Adrenal gland (tissue), 12 donors: ENCODE measurements around the gene RAD51B. TPM values are rescaled to one million over a fixed set of nuclear protein-coding genes. Genes with fewer than 3 reads are reported as not detected.
A peak's percentile ranks its signal among the peaks of the same experiment; 100 is the strongest.

ENCODE experiments used
- DNase-seq, 7 donors: peaks; one replicate each; pipeline ENCODE4 v3.0.0-alpha.2; 2019 to 2020
- H3K27ac ChIP-seq, 5 donors: fragments of 200-600 bp; sonication (generic) in 4 of 5; 1 replicate in 3 of 5; 2 replicates in 2 of 5; pipeline versions ENCODE4 v1.5.1 to v1.8.0; 2016 to 2020; ENCODE audit warnings: mild to moderate bottlenecking in 1 of 5
- H3K27me3 ChIP-seq: fragments of 200-600 bp; 2 replicates; pipeline ENCODE4 v1.8.0; 2021
- H3K36me3 ChIP-seq, 2 donors: fragments of 200-600 bp; replicated peaks in 1 of 2; 1 replicate in 1 of 2; 2 replicates in 1 of 2; pipeline versions ENCODE4 v1.5.1 to v1.8.0; 2018 to 2022
- H3K4me1 ChIP-seq, 2 donors: fragments of 200-600 bp; replicated peaks in 1 of 2; 1 replicate in 1 of 2; 2 replicates in 1 of 2; pipeline versions ENCODE4 v1.5.1 to v1.8.0; 2018 to 2021
- H3K4me3 ChIP-seq, 4 donors: fragments of 200-600 bp; sonication (generic) in 3 of 4; one replicate each; pipeline ENCODE4 v1.5.1; 2016 to 2018
- H3K9me3 ChIP-seq, 3 donors: fragments of 200-600 bp; sonication (generic) in 1 of 3; replicated peaks in 1 of 3; 1 replicate in 2 of 3; 2 replicates in 1 of 3; pipeline versions ENCODE4 v1.5.1 to v1.8.0; 2016 to 2021
- POLR2A ChIP-seq, 2 donors: fragments of 450-650 bp; IDR thresholded peaks; one replicate each; pipeline ENCODE4 v1.6.1; 2017; ENCODE audit warnings: antibody characterized with exemption in 2 of 2, mild to moderate bottlenecking in 2 of 2, moderate library complexity in 1 of 2
- WGBS, 4 donors: extraction: QIAGEN DNeasy Blood & Tissue Kit in 2 of 4; methylation state at CpG; one replicate each; pipeline versions ENCODE4 v1.1.5 to v1.1.7; 2013 to 2017; 5-methylcytosine and 5-hydroxymethylcytosine counted together
- intact Hi-C, 2 donors: fragments of 100-400 bp; cut with DNase I; formaldehyde crosslinking; loops; one replicate each; pipeline versions ENCODE4 v1.14.1 to v1.15.0; 2022 to 2023
- polyA plus RNA-seq, 3 donors: library from polyadenylated mRNA; stranded (reverse); fragments of 200-250 nt in 2 of 3; fragments of 350-450 nt in 1 of 3; fragmentation: Illumina TruSeq in 1 of 3; extraction: RNeasy Lipid Tissue Mini Kit (QIAGEN cat#74804) in 1 of 3; gene quantifications; one replicate each; pipeline ENCODE4 v1.2.3, GENCODE V29; 2013 to 2014
- total RNA-seq, 9 donors: library from RNA; depleted of rRNA in 4 of 9; stranded (reverse); fragments of >200 nt in 4 of 9; fragments of 120-200 nt in 1 of 9; fragmentation: NEBNext Ultra II Directional in 1 of 9; extraction: Animal tissue kit (Norgen Biotek cat#: 25700) in 1 of 9; gene quantifications; one replicate each; pipeline versions ENCODE4 v1.1.0 to v1.2.4, GENCODE V29; 2013 to 2023
- TF ChIP-seq, protein P1 (sequence below), 6 experiments: fragments of 450-650 bp in 4 of 6; fragments of 200-600 bp in 2 of 6; sonication (generic) in 1 of 6; IDR thresholded peaks; 1 replicate in 5 of 6; 2 replicates in 1 of 6; pipeline versions ENCODE4 v1.5.1 to v1.8.0; 2016 to 2021; ENCODE audit warnings: antibody characterized with exemption in 6 of 6, mild to moderate bottlenecking in 2 of 6, moderate library complexity in 1 of 6
- donor health status: healthy with polysubstance abuse.
- donor health status: Bipolar disorder and iron deficiency.
- donor health status: DM: yes; HTN: yes; CAD: no.
- donor health status: DM: no; HTN: no; CAD: no.
- donor health status: DM: no; HTN: no; CAD: no.
- donor health status: DM: yes; HTN: yes; CAD: no.

Gene RAD51B
- total and polyA plus RNA-seq, 12 donors = 2.3 to 24.6 (median 12.4) TPM

DNA sequence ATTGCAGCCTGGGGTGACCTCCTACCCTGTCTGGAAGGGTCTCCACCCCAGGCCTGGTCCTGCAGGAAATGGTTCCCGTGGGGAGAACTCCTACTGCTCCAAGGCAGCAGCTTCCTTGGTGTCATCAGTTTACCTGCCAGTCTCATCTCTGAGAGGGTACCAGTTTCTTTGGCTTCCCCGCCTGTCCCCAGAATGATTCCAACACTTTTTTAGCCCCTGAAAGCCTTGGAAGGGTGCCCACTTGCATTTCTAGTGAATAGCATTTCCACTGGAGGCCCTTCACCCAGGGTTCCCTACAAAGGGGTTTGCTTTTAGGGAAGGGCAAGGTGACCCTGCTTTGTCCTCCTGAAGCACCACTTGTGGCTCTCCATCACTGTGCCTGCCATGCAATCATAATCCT is 689.0 kb downstream of the RAD51B start:
- Histone ChIP-seq H3K27ac (no peak overlapping the region), H3K9me3 (no peaks in the 10 kb centered on the region), H3K27me3 (no peaks in the 10 kb centered on the region), H3K36me3 (no peaks in the 10 kb centered on the region), H3K4me1 (peaks cover 8 to 16% of the 10 kb centered on the region in 2 donors), H3K4me3 (no peak overlapping the region)
- WGBS, 4 donors = 74 to 100% (median 95%) methylated on average over 2 of the region's 2 CpGs
- TF ChIP-seq, protein P1, sequence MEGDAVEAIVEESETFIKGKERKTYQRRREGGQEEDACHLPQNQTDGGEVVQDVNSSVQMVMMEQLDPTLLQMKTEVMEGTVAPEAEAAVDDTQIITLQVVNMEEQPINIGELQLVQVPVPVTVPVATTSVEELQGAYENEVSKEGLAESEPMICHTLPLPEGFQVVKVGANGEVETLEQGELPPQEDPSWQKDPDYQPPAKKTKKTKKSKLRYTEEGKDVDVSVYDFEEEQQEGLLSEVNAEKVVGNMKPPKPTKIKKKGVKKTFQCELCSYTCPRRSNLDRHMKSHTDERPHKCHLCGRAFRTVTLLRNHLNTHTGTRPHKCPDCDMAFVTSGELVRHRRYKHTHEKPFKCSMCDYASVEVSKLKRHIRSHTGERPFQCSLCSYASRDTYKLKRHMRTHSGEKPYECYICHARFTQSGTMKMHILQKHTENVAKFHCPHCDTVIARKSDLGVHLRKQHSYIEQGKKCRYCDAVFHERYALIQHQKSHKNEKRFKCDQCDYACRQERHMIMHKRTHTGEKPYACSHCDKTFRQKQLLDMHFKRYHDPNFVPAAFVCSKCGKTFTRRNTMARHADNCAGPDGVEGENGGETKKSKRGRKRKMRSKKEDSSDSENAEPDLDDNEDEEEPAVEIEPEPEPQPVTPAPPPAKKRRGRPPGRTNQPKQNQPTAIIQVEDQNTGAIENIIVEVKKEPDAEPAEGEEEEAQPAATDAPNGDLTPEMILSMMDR (IDR thresholded peaks at IDR 0.05) = no peak
- no peak for TF ChIP-seq POLR2A (IDR thresholded peaks at IDR 0.05)
- intact Hi-C loops = no loop called here
- no peak for DNase-seq

DNA sequence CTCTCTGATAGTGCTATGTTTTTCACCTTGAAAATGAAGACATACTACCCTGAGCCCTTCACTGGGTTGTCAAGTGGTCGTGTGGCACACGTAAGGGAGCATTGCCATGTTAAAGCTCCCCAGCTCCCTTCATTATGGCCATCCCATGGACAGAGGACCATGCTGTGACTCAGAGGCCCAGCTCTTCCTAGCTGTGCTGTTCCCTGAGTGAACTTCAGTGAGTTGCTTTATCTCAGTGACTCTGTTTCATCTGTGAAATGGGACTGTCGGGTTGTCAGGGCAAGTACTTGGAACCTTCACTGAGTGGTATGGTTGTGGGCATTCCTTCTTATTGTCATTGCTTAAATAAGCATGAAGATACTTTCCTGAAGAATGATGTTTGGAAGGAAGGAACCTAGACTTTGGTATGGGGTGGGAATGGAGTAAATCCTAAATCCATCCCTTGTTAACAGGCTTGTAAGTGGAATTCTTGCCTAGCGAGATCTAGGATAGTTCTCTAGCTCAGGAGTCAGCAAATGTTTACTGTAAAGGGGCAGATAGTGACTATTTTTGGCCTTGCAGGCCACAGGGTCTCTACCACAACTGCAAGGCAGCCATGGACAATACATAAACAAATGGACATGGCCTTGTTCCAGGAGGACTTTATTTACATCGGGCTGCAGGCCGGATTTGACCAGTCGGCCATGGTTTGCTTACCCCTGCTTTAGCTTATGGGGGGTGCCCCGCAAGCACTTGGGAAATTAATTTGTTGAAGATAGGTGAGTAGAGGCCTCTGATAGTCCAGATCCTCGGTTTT is 689.8 kb downstream of the RAD51B start:
- no peak for TF ChIP-seq POLR2A (IDR thresholded peaks at IDR 0.05)
- TF ChIP-seq, protein P1 (IDR thresholded peaks at IDR 0.05) = no peak
- no peaks in the 10 kb centered on the region for H3K9me3 ChIP-seq
- H3K4me1 ChIP-seq = peaks cover 8 to 16% of the 10 kb centered on the region in 2 donors
- no peaks in the 10 kb centered on the region for H3K27me3 ChIP-seq
- WGBS, 4 donors = 79 to 84% (median 81%) methylated on average over 8 to 9 of the region's 9 CpGs
- H3K36me3 ChIP-seq = no peaks in the 10 kb centered on the region
- intact Hi-C loops = no loop called here
- no peak overlapping the region for H3K27ac ChIP-seq
- no peak overlapping the region for H3K4me3 ChIP-seq
- no peak for DNase-seq

DNA sequence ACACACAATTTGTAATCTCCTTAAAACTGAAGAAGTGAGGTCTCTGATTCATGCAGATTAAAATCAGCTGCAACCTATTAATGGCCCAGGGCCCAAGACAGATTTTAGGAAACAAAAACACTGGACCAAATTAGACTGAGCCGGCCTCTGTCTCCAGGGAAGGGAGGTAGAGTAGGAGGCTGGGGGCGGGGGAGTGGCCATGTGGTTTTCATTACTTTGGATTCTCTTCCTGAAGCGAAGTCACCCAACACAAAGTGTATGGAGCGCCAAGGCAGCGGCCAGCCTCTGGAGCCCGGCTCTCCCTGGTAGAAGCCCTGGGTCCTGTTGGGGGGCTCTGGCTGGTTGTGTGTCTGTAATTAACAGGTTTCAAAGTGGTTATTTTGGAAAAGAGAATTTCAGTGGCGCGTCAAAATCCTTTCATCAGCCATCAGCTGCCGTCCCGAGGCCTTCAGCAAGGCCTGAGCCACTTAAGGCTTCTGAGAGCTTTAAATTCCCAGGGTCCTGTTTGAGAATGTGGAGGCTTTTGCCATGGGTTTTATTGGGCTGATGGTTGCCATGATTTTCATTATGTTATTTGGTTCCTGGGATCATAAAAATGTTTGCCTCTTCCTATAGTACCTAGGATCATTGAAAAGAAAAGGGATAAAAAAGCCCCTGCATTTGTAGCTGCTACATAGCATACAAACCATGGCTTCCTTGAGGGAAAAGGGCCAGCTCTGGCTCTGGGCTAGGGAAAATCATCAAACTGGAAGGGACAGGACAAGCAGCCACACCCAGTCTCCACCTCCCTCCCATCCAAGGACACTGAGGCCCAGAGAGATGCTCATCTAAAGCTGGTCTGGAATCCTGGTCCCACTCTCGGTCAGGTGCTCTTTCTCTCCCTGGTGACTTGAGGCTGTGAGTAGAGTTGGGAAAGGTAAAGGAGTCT is 690.9 kb downstream of the RAD51B start:
- TF ChIP-seq, protein P1 (IDR thresholded peaks at IDR 0.05) = no peak
- no peak for TF ChIP-seq POLR2A (IDR thresholded peaks at IDR 0.05)
- Histone ChIP-seq H3K9me3 (no peaks in the 10 kb centered on the region), H3K36me3 (no peaks in the 10 kb centered on the region), H3K27me3 (no peaks in the 10 kb centered on the region), H3K4me1 (peaks cover 8 to 16% of the 10 kb centered on the region in 2 donors), H3K4me3 (no peak overlapping the region), H3K27ac (peak overlapping the region in 1 of 5 donors; percentile 14)
- no peak for DNase-seq
- 86 to 97% (median 90%) methylated on average over 11 of the region's 11 CpGs for WGBS, 4 donors
- intact Hi-C loops = no loop called here
